Uterus (tissue), 4 donors: ENCODE measurements around the gene PUSL1. TPM values are rescaled to one million over a fixed set of nuclear protein-coding genes. Genes with fewer than 3 reads are reported as not detected.

Experiments
- DNase-seq, 2 donors: peaks; one replicate each; pipeline ENCODE4 v3.0.0-alpha.2; 2019 to 2020
- H3K27ac ChIP-seq, 2 donors: fragments of 200-600 bp; sonication (generic); 1 replicate in 1 of 2; 2 replicates in 1 of 2; pipeline ENCODE4 v1.5.1; 2016 to 2018
- H3K27me3 ChIP-seq, 2 donors: fragments of 200-600 bp; sonication (generic); one replicate each; pipeline ENCODE4 v1.5.1; 2018 to 2019; ENCODE audit warnings: control low read depth in 1 of 2
- H3K36me3 ChIP-seq, 2 donors: fragments of 200-600 bp; sonication (generic); one replicate each; pipeline ENCODE4 v1.5.1; 2019; ENCODE audit warnings: control low read depth in 1 of 2
- H3K4me1 ChIP-seq, 2 donors: fragments of 200-600 bp; sonication (generic); one replicate each; pipeline ENCODE4 v1.5.1; 2018 to 2019; ENCODE audit warnings: control low read depth in 1 of 2
- H3K4me3 ChIP-seq, 2 donors: fragments of 200-600 bp; sonication (generic); 1 replicate in 1 of 2; 2 replicates in 1 of 2; pipeline ENCODE4 v1.5.1; 2018 to 2019; ENCODE audit warnings: mild to moderate bottlenecking in 1 of 2
- H3K9me3 ChIP-seq, 2 donors: fragments of 200-600 bp; sonication (generic); one replicate each; pipeline ENCODE4 v1.5.1; 2019; ENCODE audit warnings: control low read depth in 1 of 2
- POLR2A ChIP-seq, 2 donors: fragments of 450-650 bp; IDR thresholded peaks; one replicate each; pipeline ENCODE4 v1.6.1; 2016; ENCODE audit warnings: antibody characterized with exemption in 2 of 2, mild to moderate bottlenecking in 1 of 2, moderate library complexity in 1 of 2
- intact Hi-C: fragments of 100-400 bp; cut with DNase I; formaldehyde crosslinking; loops from one replicate; pipeline ENCODE4 v1.15.1; 2023; ENCODE audit warnings: low total_unique reads
- total RNA-seq, 4 donors: library from RNA; depleted of rRNA in 3 of 4; stranded (reverse); fragments of >200 nt in 3 of 4; gene quantifications; one replicate each; pipeline versions ENCODE4 v1.1.0 to v1.2.4, GENCODE V29; 2014 to 2023
- TF ChIP-seq, protein P1 (sequence below), 4 experiments: fragments of 200-600 bp in 2 of 4; fragments of 450-650 bp in 2 of 4; sonication (generic) in 2 of 4; IDR thresholded peaks; one replicate each; pipeline ENCODE4 v1.5.1; 2016 to 2019; ENCODE audit warnings: antibody characterized with exemption in 4 of 4, mild to moderate bottlenecking in 2 of 4, moderate library complexity in 1 of 4
- donor health status: DM: yes; HTN: yes; CAD: no.

The PUSL1 gene
- total RNA-seq, 4 donors from 2014 or later = 14.7 to 34.1 (median 24.3) TPM

DNA sequence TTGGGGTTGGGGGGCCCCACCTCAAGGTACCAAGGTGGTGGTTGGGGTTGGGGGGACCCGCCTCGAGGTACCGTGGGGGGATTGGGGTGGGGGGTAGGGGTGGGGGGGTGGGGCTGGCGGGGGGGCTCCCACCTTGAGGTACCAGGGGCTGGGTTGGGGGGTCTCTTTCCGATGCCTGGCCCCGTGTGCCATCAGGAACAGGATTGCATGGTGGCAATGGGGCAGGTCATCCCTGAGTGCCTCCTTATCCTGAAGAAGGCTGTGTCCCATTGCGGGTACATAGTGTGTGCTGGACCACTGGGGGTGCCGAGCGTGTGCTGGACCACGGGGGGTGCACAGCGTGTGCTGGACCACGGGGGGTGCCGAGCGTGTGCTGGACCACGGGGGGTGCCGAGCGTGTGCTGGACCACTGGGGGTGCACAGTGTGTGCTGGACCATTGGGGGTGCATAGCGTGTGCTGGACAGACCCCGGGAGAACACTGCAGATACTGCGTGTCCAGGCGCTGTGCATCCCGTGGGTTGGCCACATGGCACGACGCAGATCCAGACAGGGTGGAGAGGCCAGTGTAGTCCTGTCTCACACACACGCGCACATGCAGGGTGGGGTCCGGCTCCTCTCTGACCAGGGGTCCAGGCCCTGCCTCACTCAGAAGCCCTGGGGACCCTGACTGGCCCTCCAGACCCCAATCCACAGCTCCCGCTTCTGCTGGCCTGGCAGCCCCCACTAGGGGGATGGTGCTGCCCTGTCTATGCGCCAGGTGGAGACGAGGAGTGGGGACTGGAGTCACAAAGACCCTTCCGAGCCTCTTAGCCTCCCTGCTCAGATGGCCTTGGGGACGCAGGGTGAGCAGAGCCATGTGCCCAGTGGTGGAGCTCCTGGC lies 23.9 kb upstream of the PUSL1 start:
- Histone ChIP-seq H3K9me3 (no peaks in the 10 kb centered on the region), H3K27me3 (no peaks in the 10 kb centered on the region), H3K27ac (no peak overlapping the region), H3K4me1 (no peaks in the 10 kb centered on the region), H3K4me3 (no peak overlapping the region), H3K36me3 (no peaks in the 10 kb centered on the region)
- intact Hi-C loops = no loop called here
- no peak for DNase-seq
- no peak for TF ChIP-seq POLR2A (IDR thresholded peaks at IDR 0.05)
- TF ChIP-seq, protein P1, sequence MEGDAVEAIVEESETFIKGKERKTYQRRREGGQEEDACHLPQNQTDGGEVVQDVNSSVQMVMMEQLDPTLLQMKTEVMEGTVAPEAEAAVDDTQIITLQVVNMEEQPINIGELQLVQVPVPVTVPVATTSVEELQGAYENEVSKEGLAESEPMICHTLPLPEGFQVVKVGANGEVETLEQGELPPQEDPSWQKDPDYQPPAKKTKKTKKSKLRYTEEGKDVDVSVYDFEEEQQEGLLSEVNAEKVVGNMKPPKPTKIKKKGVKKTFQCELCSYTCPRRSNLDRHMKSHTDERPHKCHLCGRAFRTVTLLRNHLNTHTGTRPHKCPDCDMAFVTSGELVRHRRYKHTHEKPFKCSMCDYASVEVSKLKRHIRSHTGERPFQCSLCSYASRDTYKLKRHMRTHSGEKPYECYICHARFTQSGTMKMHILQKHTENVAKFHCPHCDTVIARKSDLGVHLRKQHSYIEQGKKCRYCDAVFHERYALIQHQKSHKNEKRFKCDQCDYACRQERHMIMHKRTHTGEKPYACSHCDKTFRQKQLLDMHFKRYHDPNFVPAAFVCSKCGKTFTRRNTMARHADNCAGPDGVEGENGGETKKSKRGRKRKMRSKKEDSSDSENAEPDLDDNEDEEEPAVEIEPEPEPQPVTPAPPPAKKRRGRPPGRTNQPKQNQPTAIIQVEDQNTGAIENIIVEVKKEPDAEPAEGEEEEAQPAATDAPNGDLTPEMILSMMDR (IDR thresholded peaks at IDR 0.05) = no peak

DNA sequence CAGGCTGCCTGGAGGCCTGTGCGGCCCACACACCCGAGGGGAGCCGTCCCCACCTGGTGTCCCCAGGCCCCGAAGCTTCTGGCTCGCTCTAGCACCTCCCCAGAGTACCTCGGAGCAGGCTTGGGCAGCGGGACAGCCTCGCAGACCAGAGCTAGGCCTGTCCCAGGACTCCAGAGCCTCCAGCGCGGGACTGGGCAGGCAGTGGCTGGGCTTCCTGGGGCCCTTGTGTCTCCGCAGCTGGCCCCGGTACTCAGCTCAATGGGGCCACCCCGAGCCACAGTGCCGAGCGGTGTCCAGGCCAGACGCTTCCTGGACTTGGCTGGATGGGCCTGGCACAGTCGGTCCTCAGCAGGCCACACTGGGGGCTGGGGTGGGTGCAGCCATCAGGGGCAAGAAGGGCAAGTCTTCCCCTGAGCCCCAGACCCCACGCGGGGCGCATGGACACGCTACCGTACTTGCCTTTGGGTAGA lies 23.3 kb upstream of the PUSL1 start:
- no peak overlapping the region for H3K27ac ChIP-seq
- no peaks in the 10 kb centered on the region for H3K27me3 ChIP-seq
- no peaks in the 10 kb centered on the region for H3K36me3 ChIP-seq
- no peak for TF ChIP-seq POLR2A (IDR thresholded peaks at IDR 0.05)
- TF ChIP-seq, protein P1 (IDR thresholded peaks at IDR 0.05) = no peak
- DNase-seq = no peak
- no peaks in the 10 kb centered on the region for H3K4me1 ChIP-seq
- no peaks in the 10 kb centered on the region for H3K9me3 ChIP-seq
- no peak overlapping the region for H3K4me3 ChIP-seq
- intact Hi-C loops = no loop called here

DNA sequence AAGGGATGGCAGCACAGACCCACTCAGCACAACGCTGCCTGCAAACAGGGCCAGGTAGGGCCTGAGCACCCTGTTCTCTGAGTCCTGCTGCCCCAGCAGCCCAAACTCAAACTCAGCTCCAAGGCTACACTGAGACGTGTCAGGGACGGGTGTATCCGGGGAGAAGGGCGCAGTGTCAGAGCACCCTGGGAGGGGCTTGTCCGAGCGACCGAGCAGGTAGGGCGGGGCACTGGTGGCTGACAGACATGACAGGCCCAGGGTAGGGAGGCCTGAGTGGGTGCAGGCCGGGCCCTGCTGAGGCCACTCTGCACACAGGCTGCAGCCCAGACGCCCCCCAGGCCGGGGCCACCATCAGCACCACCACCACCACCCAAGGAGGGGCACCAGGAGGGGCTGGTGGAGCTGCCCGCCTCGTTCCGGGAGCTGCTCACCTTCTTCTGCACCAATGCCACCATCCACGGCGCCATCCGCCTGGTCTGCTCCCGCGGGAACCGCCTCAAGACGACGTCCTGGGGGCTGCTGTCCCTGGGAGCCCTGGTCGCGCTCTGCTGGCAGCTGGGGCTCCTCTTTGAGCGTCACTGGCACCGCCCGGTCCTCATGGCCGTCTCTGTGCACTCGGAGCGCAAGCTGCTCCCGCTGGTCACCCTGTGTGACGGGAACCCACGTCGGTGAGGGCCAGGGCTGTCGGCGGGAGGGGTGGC lies 22.6 kb upstream of the PUSL1 start:
- intact Hi-C loops = no loop called here
- no peak overlapping the region for H3K4me3 ChIP-seq
- H3K27ac ChIP-seq = no peak overlapping the region

DNA sequence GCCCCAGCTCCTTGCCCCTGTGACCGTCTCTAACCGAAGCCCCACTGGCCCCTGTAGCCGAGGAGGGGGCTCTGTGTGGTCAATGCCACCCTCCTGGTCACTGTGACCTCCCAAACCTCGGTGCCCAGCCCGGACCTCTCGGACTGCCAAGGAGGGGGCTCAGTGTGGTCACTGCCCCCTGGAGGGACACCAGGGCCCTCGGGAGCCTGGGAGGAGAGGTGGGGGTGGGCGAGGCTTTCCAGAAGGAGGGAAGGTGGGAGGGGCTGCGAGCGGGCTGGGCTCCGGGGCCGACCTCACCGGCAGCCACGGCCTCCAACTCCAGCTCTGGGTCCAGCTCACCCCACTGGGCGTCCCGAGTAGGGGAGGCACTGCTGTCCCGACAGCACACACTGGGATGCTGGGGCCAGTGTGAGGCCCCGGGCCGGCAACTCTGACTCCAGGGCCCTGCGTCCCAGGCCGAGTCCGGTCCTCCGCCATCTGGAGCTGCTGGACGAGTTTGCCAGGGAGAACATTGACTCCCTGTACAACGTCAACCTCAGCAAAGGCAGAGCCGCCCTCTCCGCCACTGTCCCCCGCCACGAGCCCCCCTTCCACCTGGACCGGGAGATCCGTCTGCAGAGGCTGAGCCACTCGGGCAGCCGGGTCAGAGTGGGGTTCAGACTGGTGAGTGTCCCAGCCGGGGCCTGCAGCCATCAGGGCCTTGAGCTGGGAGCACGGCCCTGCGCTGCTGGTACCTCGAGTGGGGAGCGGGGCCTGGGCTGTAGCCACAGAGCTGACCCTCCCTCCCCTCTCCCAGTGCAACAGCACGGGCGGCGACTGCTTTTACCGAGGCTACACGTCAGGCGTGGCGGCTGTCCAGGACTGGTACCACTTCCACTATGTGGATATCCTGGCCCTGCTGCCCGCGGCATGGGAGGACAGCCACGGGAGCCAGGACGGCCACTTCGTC lies 21.8 kb upstream of the PUSL1 start:
- H3K36me3 ChIP-seq = no peaks in the 10 kb centered on the region
- DNase-seq = no peak
- peaks cover 0 to 14% of the 10 kb centered on the region in 2 donors for H3K4me1 ChIP-seq
- no peak overlapping the region for H3K27ac ChIP-seq
- H3K9me3 ChIP-seq = no peaks in the 10 kb centered on the region
- no peak overlapping the region for H3K4me3 ChIP-seq
- H3K27me3 ChIP-seq = no peaks in the 10 kb centered on the region
- TF ChIP-seq, protein P1 (IDR thresholded peaks at IDR 0.05) = no peak
- TF ChIP-seq POLR2A (IDR thresholded peaks at IDR 0.05) = no peak
- intact Hi-C loops = no loop called here

More for the DNA sequence above, 22.6 kb upstream of the PUSL1 start:
- H3K27me3 ChIP-seq = no peaks in the 10 kb centered on the region
- TF ChIP-seq, protein P1 (IDR thresholded peaks at IDR 0.05) = no peak
- no peak for TF ChIP-seq POLR2A (IDR thresholded peaks at IDR 0.05)
- no peaks in the 10 kb centered on the region for H3K36me3 ChIP-seq
- no peaks in the 10 kb centered on the region for H3K9me3 ChIP-seq
- H3K4me1 ChIP-seq = peaks cover 0 to 6% of the 10 kb centered on the region in 2 donors
- no peak for DNase-seq
